ENCODE measurements around the gene ANTXR1.

GRCh38 chr2:69122271-69122670 is 109.3 kb downstream of the ANTXR1 start:
- TF ChIP-seq CTCF (IDR thresholded peaks at IDR 0.05) (no peak), POLR2A (IDR thresholded peaks at IDR 0.05) (no peak)
